SK-N-SH treated with all-trans-retinoic acid at 6 μM for 48 hours (cell line): ENCODE measurements around the gene EGFL7.

ENCODE experiments used
- ATAC-seq: fragments of 200-7000 bp; cut with Tn5 transposase; 3 replicates; pipeline ENCODE4 v1.9.1; 2020; ENCODE audit warnings: mild to moderate bottlenecking, moderate library complexity
- BACH2 ChIP-seq: fragments of 250-450 bp; sonication (Bioruptor Pico); IDR thresholded peaks from 2 replicates; pipeline ENCODE4 v1.9.0; 2021; ENCODE audit warnings: mild to moderate bottlenecking, borderline replicate concordance
- CREB5 ChIP-seq: fragments of 250-450 bp; sonication (Bioruptor Pico); IDR thresholded peaks from 2 replicates; pipeline ENCODE4 v1.5.1; 2020; ENCODE audit warnings: low read depth, mild to moderate bottlenecking, moderate library complexity
- CSDC2 ChIP-seq: fragments of 250-450 bp; sonication (Bioruptor Pico); IDR thresholded peaks from 2 replicates; pipeline ENCODE4 v1.5.0; 2020; ENCODE audit warnings: mild to moderate bottlenecking, moderate library complexity
- CSRNP3 ChIP-seq: fragments of 250-450 bp; sonication (Bioruptor Pico); IDR thresholded peaks from 2 replicates; pipeline ENCODE4 v1.5.1; 2021; ENCODE audit warnings: mild to moderate bottlenecking, moderate library complexity
- ESRRG ChIP-seq: fragments of 250-450 bp; sonication (Bioruptor Pico); IDR thresholded peaks from 2 replicates; pipeline ENCODE4 v1.6.1; 2021; ENCODE audit warnings: mild to moderate bottlenecking
- GLIS3 ChIP-seq: fragments of 250-450 bp; sonication (Bioruptor Pico); IDR thresholded peaks from 2 replicates; pipeline ENCODE4 v1.5.0; 2020; ENCODE audit warnings: mild to moderate bottlenecking, moderate library complexity
- ISL1 ChIP-seq: fragments of 250-450 bp; sonication (Bioruptor Pico); IDR thresholded peaks from 2 replicates; pipeline ENCODE4 v2.1.2; 2022; ENCODE audit warnings: mild to moderate bottlenecking, moderate library complexity
- OSR1 ChIP-seq: fragments of 250-450 bp; sonication (Bioruptor Pico); IDR thresholded peaks from 2 replicates; pipeline ENCODE4 v1.8.0; 2022; ENCODE audit warnings: moderate library complexity, mild to moderate bottlenecking, inconsistent platforms
- POU6F1 ChIP-seq: fragments of 250-450 bp; sonication (Bioruptor Pico); IDR thresholded peaks from 2 replicates; pipeline ENCODE4 v1.8.0; 2021; ENCODE audit warnings: low read depth, mild to moderate bottlenecking, moderate library complexity, borderline replicate concordance
- RARB ChIP-seq: fragments of 250-450 bp; sonication (Bioruptor Pico); IDR thresholded peaks from 2 replicates; pipeline ENCODE4 v1.8.0; 2021; ENCODE audit warnings: mild to moderate bottlenecking, moderate library complexity
- TCF4 ChIP-seq: fragments of 250-450 bp; sonication (Bioruptor Pico); IDR thresholded peaks from 2 replicates; pipeline ENCODE4 v1.8.0; 2021; ENCODE audit warnings: mild to moderate bottlenecking, moderate library complexity, borderline replicate concordance
- TOX ChIP-seq: fragments of 250-450 bp; sonication (Bioruptor Pico); IDR thresholded peaks from 2 replicates; pipeline ENCODE4 v1.8.0; 2021; ENCODE audit warnings: mild to moderate bottlenecking, moderate library complexity, borderline replicate concordance
- ZFP3 ChIP-seq: fragments of 250-450 bp; sonication (Bioruptor Pico); IDR thresholded peaks from 2 replicates; pipeline ENCODE4 v1.5.0; 2020; ENCODE audit warnings: mild to moderate bottlenecking, moderate library complexity
- ZFP30 ChIP-seq: fragments of 450-650 bp; formaldehyde crosslinking; IDR thresholded peaks from 2 replicates; pipeline ENCODE4 v1.5.0; 2022; ENCODE audit warnings: mild to moderate bottlenecking, moderate library complexity
- ZNF565 ChIP-seq: fragments of 450-650 bp; formaldehyde crosslinking; conservative IDR thresholded peaks from 2 replicates; pipeline ENCODE4 v1.5.0; 2020; ENCODE audit warnings: low read depth, mild to moderate bottlenecking, moderate library complexity
- ZNF70 ChIP-seq: fragments of 450-650 bp; formaldehyde crosslinking; IDR thresholded peaks from 2 replicates; pipeline ENCODE4 v1.5.0; 2020; ENCODE audit warnings: mild to moderate bottlenecking, moderate library complexity
- ZNF8 ChIP-seq: fragments of 450-650 bp; formaldehyde crosslinking; IDR thresholded peaks from 2 replicates; pipeline ENCODE4 v1.5.0; 2020; ENCODE audit warnings: mild to moderate bottlenecking, moderate library complexity
- TF ChIP-seq, protein P1 (sequence below): fragments of 250-450 bp; sonication (Bioruptor Pico); IDR thresholded peaks from 2 replicates; pipeline ENCODE4 v1.5.0; 2020; ENCODE audit warnings: mild to moderate bottlenecking, moderate library complexity
- TF ChIP-seq, protein P2 (sequence below): fragments of 250-450 bp; sonication (Bioruptor Pico); IDR thresholded peaks from 2 replicates; pipeline ENCODE4 v1.8.0; 2020; ENCODE audit warnings: mild to moderate bottlenecking, moderate library complexity, borderline replicate concordance

EGFL7 gene

GRCh38 chr9:136624184-136624951 is 38.3 kb upstream of the EGFL7 start:
- TF ChIP-seq ZFP30 (no peak), ZNF70 (CRISPR knock-in tag) (no peak), ZNF8 (CRISPR knock-in tag) (no peak), TCF4 (CRISPR knock-in tag) (no peak), CREB5 (CRISPR knock-in tag) (no peak), POU6F1 (CRISPR knock-in tag) (no peak), ESRRG (no peak), GLIS3 (CRISPR knock-in tag) (no peak), ZNF565 (CRISPR knock-in tag) (no peak)
- no peak for ATAC-seq

DNA sequence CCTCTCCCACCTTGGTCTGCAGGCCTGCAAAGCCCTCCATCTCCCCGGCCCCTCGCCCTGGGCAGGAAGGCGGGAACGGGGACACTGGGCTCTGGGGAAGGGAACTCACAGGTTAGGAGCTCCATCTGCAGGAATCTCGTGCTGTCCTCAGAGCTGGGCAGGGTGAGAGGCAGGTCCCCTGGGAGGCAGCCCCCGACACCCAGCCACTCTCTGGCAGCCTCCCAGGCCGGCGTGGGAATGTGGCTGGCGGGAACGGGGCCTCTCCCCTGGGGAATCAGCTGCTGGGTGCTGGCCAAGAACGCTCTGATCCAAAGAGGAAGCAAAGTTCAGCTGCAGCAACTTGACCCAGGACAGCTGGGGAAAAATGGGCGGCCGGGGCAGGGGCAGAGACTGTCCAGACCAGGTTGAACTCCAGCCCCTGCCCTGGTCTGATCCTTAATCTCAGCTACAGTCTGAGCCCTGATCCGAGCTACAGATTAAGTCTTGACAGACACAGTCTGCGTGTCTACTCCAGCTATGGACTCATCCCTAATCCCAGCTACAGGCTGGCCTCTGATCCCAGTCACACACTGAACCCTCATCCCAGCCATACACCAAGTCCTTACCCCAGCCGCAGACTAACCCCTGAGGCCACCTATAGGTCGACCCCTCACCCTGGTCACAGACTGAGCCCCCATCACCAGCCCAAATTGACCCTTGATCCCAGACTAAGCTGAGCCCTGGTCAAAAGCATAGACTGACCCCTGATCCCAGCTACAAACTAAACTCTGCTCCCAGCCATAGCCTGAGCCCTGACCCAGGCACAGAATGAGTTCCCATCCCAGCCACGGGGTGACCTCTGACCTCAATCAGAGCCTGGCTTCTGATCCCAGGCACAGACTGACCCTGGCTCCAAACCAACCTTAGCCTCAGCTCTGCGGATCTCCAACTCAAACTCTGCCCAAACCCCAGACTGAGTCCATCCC is 37.3 kb upstream of the EGFL7 start:
- peak; percentile 74 for ATAC-seq

DNA sequence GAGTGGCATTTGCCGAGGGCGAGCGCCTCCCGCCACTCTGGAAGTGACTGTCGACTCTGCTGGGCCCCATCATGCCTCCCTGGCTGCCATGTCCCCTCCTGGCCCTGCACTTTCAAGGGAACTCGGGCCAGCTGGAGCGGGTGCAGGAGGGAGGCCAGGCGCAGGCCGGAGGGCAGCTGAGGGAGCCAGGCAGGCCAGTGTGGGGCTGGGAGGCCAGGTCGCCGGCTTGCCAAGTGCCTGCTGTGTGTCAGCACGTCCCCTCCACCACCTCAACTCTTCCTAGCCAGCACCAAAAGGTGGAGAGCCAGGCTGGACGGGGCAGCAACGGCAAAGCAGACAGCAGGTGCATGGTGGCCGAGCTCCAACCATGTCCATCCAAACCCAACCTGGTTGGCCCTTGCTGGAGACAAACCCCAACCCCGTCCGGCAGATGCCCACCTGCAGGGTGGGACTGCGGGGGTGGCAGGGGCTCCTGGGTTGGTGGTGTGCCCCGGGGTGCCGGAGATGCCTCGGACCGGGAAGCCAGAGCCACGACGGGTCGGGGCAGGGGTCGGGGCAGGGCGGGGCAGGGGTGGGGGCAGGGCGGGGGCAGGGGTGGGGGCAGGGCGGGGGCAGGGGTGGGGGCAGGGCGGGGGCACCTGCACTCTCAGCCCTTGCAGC is 36.5 kb upstream of the EGFL7 start:
- ATAC-seq, result no peak
- TF ChIP-seq TCF4 (CRISPR knock-in tag), result no peak
- TF ChIP-seq, protein P1, sequence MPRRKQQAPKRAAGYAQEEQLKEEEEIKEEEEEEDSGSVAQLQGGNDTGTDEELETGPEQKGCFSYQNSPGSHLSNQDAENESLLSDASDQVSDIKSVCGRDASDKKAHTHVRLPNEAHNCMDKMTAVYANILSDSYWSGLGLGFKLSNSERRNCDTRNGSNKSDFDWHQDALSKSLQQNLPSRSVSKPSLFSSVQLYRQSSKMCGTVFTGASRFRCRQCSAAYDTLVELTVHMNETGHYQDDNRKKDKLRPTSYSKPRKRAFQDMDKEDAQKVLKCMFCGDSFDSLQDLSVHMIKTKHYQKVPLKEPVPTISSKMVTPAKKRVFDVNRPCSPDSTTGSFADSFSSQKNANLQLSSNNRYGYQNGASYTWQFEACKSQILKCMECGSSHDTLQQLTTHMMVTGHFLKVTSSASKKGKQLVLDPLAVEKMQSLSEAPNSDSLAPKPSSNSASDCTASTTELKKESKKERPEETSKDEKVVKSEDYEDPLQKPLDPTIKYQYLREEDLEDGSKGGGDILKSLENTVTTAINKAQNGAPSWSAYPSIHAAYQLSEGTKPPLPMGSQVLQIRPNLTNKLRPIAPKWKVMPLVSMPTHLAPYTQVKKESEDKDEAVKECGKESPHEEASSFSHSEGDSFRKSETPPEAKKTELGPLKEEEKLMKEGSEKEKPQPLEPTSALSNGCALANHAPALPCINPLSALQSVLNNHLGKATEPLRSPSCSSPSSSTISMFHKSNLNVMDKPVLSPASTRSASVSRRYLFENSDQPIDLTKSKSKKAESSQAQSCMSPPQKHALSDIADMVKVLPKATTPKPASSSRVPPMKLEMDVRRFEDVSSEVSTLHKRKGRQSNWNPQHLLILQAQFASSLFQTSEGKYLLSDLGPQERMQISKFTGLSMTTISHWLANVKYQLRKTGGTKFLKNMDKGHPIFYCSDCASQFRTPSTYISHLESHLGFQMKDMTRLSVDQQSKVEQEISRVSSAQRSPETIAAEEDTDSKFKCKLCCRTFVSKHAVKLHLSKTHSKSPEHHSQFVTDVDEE, result no peak
- no peak for TF ChIP-seq OSR1 (CRISPR knock-in tag)
- no peak for TF ChIP-seq ZNF565 (CRISPR knock-in tag)
- TF ChIP-seq ZFP3 (CRISPR knock-in tag), result no peak
- no peak for TF ChIP-seq RARB (CRISPR knock-in tag)
- no peak for TF ChIP-seq CREB5 (CRISPR knock-in tag)
- no peak for TF ChIP-seq ISL1 (CRISPR knock-in tag)
- TF ChIP-seq BACH2 (CRISPR knock-in tag), result no peak
- no peak for TF ChIP-seq TOX (CRISPR knock-in tag)

More for the DNA sequence above, 37.3 kb upstream of the EGFL7 start:
- TF ChIP-seq, protein P2, sequence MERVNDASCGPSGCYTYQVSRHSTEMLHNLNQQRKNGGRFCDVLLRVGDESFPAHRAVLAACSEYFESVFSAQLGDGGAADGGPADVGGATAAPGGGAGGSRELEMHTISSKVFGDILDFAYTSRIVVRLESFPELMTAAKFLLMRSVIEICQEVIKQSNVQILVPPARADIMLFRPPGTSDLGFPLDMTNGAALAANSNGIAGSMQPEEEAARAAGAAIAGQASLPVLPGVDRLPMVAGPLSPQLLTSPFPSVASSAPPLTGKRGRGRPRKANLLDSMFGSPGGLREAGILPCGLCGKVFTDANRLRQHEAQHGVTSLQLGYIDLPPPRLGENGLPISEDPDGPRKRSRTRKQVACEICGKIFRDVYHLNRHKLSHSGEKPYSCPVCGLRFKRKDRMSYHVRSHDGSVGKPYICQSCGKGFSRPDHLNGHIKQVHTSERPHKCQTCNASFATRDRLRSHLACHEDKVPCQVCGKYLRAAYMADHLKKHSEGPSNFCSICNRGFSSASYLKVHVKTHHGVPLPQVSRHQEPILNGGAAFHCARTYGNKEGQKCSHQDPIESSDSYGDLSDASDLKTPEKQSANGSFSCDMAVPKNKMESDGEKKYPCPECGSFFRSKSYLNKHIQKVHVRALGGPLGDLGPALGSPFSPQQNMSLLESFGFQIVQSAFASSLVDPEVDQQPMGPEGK (CRISPR knock-in tag), result no peak
- TF ChIP-seq ZNF565 (CRISPR knock-in tag), result no peak
- TF ChIP-seq CSRNP3 (CRISPR knock-in tag), result no peak
- no peak for TF ChIP-seq CSDC2 (CRISPR knock-in tag)
- no peak for TF ChIP-seq TCF4 (CRISPR knock-in tag)
- TF ChIP-seq ZNF8 (CRISPR knock-in tag), result no peak
